Motor neuron (in vitro differentiated cells): ENCODE measurements around the gene ELOB. TPM values are rescaled to one million over a fixed set of nuclear protein-coding genes. Genes with fewer than 3 reads are reported as not detected.

Experiments
- ATAC-seq, 8 experiments: fragments of 200-7000 bp; cut with Tn5 transposase; replicated peaks in 6 of 8; 2 replicates each; pipeline ENCODE4 v1.8.0; 2021; ENCODE audit warnings: mild to moderate bottlenecking in 8 of 8, moderate library complexity in 8 of 8
- H3K27ac ChIP-seq, 2 donors: fragments of 250-450 bp; sonication (Bioruptor Pico); 2 replicates each; pipeline ENCODE4 v1.9.0; 2021; ENCODE audit warnings: antibody characterized with exemption in 2 of 2, mild to moderate bottlenecking in 2 of 2, moderate library complexity in 1 of 2
- H3K4me1 ChIP-seq, 2 donors: fragments of 250-450 bp; sonication (Bioruptor Pico); replicated peaks in 1 of 2; 2 replicates each; pipeline ENCODE4 v1.6.1; 2021; ENCODE audit warnings: antibody characterized with exemption in 2 of 2, mild to moderate bottlenecking in 2 of 2, moderate library complexity in 1 of 2
- H3K4me3 ChIP-seq, 5 donors: fragments of 250-450 bp; sonication (Bioruptor Pico); 2 replicates each; pipeline ENCODE4 v1.9.0; 2021; ENCODE audit warnings: antibody characterized with exemption in 5 of 5, mild to moderate bottlenecking in 5 of 5, moderate library complexity in 4 of 5
- WGBS, 10 experiments: fragments of 450-650 bp; shearing (Covaris generic); methylation state at CpG; one replicate each; pipeline ENCODE4 v1.0.0; 2022; 5-methylcytosine and 5-hydroxymethylcytosine counted together
- in situ Hi-C, 9 experiments: fragments of 400-800 bp; cut with MboI; loops; one replicate each; pipeline ENCODE4 v1.15.0; 2021; ENCODE audit warnings: low sequenced_read_pairs in 9 of 9, low pct_unique_long_range_greater_than_20kb in 2 of 9; ENCODE audit not compliant: unreplicated experiment in 9 of 9
- total RNA-seq, 8 experiments: library from RNA; unstranded; fragments of 300-600 nt; gene quantifications; 2 replicates each; pipeline versions ENCODE4 v1.2.3 to v1.2.4, GENCODE V29; 2022

The ELOB gene
- total RNA-seq, 8 experiments from 2014 or later = 244 to 395 (median 281) TPM

DNA sequence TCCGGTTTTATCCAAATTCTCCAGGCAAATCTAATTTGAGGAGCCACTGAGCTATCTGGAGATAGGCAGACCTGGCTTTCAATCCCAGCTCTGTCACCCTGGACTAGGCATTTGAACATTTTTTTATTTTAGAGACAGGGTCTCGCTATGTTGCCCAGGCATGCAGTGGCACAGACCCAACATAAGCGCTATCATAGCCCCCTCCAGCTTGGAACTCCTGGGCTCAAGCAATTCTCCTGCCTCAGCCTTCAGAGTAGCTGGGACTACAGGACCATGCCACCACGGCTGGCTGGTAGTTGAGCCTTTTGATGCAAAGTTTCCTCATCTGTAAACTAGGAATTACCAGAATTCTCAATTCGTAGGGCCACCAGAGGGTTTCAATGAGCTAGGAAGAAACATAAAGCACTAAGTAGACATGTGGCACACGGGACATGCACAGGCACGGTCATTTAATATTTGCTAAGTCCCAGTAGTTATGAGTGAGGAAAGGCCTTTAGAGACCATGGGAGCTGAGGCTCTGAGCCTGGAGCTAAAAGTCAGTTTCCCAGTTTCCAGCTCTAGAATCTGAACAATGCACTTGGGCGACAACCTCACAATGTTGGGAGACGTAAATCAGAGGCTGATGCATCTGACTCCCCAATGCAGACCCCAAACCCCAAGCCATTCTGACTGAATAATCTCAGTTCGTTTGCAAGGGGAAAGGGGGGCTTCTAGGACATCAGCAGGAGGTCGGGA, 1.1 kb downstream of the ELOB start:
- peak overlapping the region; percentile 72 to 97 (median 93) for H3K4me3 ChIP-seq
- in situ Hi-C loops = no loop called here
- no peak for ATAC-seq
- peak overlapping the region; percentile 100 for H3K27ac ChIP-seq
- 20 to 100% (median 43%) methylated on average over 1 to 9 of the region's 11 CpGs; no CpG with 5 or more reads in 1 of the 10 experiments for WGBS, 10 experiments
- peaks cover 10 to 14% of the 10 kb centered on the region in 2 donors for H3K4me1 ChIP-seq

DNA sequence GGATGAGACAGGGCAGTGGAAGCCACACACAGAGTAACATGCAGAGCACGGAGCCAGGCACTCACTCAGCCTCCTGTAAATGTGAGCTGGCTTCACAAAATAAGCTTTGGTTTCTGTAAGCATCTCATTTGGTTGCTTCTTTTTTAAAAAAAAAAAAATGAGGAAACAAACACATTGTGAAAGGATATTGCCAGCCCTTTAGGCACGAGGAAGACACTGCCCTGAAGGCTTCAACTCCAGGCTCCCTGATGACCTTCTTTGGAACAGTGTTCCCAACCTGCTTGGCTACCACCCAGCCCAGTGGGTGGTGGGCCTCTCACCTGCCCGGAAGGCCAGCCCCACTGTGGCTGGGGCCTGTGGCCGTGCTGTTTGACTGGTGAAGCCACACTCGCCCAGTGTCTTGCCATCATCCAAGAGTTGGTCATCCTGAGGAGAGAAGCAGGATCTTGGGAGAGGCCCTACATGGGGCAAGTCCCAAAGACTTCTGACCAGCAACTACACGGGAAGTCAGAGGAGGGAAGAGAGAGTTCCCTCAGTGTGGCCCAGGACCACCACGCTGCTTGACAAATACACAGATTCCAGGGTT, 1.9 kb downstream of the ELOB start:
- 40 to 95% (median 88%) methylated on average over 1 to 5 of the region's 7 CpGs; no CpG with 5 or more reads in 3 of the 10 experiments for WGBS, 10 experiments
- in situ Hi-C loops = no loop called here
- H3K27ac ChIP-seq = no peak overlapping the region

DNA sequence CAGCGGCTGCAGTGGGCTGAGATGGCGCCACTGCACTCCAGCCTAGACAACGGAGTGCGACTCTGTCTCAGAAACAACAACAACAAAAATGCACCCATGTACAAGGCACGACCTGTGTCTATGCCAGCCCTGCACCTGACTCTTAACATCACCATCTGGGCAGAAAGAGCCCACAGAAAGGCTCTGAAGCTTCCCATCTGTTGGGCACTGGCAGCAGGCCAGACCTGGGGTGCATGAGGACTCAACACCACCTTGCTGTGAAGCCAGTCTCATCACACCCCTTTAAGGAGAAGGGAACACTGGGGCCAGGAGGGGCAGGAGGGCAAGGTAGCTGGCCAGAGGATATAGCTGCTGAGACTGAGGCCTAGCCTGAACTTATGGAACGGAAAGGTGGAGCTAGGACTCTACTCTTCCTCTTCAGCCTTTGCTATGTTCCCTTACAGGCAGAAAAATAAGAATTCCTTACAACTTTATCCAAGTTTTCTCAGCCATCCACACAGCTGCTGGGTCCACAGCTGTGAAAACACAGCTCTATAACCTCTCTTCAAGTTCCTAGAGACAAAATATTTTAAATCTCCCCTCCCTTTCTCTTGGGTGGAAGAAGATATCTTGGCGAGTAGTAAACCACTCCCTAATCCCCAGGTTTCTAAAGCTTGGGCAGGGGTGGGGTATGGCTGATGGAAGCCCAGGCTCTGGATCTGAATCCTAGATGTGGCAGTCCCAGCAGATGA, 2.8 kb downstream of the ELOB start:
- no peak for ATAC-seq
- H3K4me1 ChIP-seq = peaks cover 10 to 14% of the 10 kb centered on the region in 2 donors
- no peak overlapping the region for H3K4me3 ChIP-seq
- H3K27ac ChIP-seq = no peak overlapping the region
- 67 to 90% (median 84%) methylated on average over 1 to 3 of the region's 7 CpGs; no CpG with 5 or more reads in 6 of the 10 experiments for WGBS, 10 experiments
- in situ Hi-C loops = no loop called here

More for the DNA sequence above, 1.9 kb downstream of the ELOB start:
- Histone ChIP-seq H3K4me1 (peaks cover 10 to 14% of the 10 kb centered on the region in 2 donors), H3K4me3 (peak overlapping the region in 2 of 5 donors; percentile 93 to 94)
- no peak for ATAC-seq

DNA sequence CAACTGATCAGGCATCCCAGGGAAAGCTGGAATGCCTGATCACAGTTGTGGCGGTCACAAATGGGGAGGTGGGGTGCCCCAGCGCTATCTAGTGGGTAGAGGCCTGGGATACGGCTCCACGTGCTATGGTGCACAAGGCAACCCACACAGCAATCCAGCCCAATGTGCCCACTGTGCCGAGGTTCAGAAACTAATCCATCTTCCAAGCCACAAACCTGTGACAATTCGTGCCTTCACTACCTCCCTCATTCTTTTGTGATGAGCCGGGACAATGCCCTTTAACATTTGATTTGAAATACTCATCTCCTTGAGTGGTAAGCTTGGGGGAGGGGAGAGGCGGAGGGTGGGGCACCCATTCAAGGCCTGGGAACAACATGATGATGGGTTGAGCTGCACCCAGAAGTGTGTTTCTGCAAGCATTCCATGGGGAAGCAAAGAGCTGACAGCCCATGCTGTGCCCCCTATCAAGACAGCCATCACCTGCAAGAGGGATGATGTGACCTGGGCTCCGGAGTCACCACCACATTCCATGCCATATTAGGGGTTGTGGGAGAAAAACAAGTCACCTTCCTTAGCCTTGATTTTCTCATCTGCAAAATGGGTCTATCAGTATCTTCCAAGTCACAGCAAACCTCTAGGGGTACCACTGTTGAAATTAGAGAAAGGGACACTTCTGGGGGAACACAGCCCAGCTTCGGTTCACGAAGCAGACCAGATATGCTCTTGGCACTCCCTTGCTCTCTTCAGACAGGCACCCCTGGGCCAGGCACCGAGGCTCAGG, 3.7 kb downstream of the ELOB start:
- WGBS, 10 experiments = 22 to 100% (median 80%) methylated on average over 1 to 9 of the region's 12 CpGs; no CpG with 5 or more reads in 2 of the 10 experiments
- ATAC-seq = no peak
- no peak overlapping the region for H3K27ac ChIP-seq
- peaks cover 6 to 10% of the 10 kb centered on the region in 2 donors for H3K4me1 ChIP-seq
- H3K4me3 ChIP-seq = no peak overlapping the region
- in situ Hi-C loops = no loop called here

DNA sequence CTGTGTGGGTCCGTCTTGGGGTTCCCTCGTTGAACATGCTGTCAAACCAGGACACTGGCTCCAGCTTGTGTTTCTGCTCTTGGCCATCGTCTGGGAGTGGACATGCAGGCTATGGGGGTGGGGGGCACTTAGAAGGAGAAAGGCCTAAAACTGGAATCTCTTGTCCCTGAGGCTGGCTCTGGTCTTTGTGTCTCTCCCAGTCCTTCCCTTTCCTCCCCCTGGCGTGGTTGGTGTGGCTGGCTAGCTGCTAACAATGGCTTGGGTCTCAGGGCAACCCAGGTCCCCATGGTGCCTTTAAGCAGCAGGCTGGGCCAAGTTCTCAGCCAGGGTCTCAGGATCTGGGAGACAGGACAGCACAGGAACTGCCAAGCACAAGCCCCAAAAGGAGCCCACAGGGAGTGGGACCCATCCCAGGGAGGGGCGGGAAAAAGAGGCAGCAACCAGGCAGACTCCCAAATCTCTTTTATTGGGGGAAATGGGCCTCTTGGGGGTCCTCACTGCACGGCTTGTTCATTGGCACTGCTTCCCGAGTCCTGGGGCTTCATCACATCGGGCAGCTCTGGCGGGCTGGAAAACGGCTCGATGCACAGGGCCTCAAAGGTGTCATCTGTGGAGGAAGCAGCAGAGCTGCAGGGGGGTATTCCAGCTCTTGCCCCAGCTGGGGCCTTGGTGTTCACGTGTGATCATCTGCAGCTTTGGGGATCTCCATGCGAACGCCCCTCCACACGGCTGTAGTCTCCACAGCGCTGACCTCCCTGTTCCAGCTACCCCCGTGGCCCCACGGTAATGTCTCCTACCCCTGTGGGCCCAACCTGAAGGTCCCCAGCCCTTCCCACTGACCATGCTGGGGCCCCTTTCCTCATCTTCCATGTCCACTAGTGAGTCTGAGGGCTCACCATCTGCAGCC, 5.3 kb downstream of the ELOB start:
- Histone ChIP-seq H3K27ac (no peak overlapping the region), H3K4me3 (no peak overlapping the region), H3K4me1 (peaks cover 4 to 9% of the 10 kb centered on the region in 2 donors)
- ATAC-seq = no peak
- in situ Hi-C loops = no loop called here
- WGBS, 10 experiments = 46 to 80% (median 68%) methylated on average over 1 to 4 of the region's 18 CpGs; no CpG with 5 or more reads in 2 of the 10 experiments

DNA sequence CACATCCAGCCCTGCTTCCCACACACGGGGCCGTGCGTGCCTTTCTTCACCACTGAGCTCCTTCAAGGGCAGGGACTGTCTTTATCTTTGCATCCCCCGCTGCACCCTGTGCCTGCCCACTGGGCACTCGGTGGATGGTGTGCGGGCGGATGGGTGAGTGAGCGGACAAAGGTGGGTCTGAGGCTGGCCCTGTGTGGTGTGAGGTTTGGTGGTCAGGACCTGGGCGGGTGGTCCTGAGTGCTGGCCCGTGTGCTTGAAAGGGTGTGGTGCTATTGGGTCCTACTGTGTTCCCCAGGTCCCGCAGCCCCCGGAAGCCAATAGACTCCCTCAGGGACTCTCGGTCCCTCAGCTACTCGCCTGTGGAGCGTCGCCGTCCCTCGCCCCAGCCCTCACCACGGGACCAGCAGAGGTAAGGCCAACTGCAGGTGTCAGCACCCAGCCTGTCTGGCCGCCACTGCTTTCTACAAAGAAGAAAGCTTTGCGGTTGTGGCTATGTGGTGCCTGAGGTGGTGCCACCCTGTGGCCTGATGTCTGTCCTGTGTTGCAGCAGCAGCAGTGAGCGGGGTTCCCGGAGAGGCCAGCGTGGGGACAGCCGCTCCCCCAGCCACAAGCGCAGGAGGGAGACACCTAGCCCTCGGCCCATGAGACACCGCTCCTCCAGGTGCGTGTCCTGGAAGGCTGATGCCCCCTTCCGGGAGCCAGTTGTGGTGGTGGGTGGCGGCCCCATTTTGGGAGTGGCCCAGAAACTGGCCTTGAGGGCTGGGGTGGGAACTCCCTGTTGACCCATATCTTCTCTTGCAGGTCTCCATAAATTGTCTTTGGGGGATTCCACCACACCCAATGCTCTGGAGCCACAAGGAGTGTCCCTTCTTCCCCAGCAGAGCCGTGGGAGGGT, 6.8 kb downstream of the ELOB start:
- Histone ChIP-seq H3K4me3 (no peak overlapping the region), H3K4me1 (peaks cover 0 to under 1% of the 10 kb centered on the region in 2 donors), H3K27ac (no peak overlapping the region)
- in situ Hi-C loops = no loop called here
- peak; percentile 2 to 15 (median 10) for ATAC-seq
- WGBS, 10 experiments = 87 to 100% (median 96%) methylated on average over 1 to 6 of the region's 32 CpGs; no CpG with 5 or more reads in 7 of the 10 experiments

DNA sequence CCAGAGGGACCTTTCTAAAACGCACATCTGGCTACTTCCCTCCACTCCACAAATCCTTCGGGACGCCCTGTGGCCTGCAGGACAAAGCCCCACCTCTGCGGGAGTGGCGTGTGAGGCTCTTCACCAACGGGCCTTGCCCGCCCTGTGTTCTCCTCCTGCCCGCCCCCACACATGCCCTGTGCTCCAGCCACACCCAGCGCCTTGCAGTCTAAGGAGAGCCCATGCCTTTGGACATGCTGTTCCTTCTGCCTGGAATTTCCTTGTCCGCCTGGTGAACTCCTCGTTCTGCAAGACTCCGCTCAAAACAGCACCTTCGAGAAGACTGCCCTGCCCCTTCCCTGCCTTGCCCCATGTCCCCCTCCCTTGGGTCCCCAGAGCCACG, 7.4 kb downstream of the ELOB start:
- peak; percentile 2 to 87 (median 14) for ATAC-seq
- Histone ChIP-seq H3K4me1 (no peaks in the 10 kb centered on the region), H3K4me3 (no peak overlapping the region), H3K27ac (no peak overlapping the region)
- WGBS, 10 experiments = 85% methylated on average over 5 to 8 of the region's 14 CpGs; no CpG with 5 or more reads in 8 of the 10 experiments
- in situ Hi-C loops = no loop called here

DNA sequence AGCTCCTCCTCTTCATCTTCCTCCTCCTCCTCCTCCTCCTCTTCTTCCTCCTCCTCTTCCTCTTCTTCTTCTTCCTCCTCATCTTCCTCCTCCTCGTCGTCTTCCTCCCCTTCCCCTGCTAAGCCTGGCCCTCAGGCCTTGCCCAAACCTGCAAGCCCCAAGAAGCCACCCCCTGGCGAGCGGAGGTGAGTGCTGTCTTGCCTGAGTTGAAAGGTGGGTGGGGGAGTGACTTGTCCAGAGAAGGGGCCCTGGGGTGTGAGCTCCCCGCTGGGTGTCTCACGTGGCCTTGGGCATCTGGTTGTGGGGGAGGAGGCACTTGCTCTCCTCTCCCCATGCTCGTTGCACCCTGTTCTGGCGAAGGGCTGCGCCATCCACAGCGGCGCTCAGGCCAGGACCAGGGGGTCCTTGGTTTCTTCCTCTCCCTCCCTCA, 8.0 kb downstream of the ELOB start:
- no peak overlapping the region for H3K4me3 ChIP-seq
- no peak overlapping the region for H3K27ac ChIP-seq
- 96 to 100% methylated on average over 1 to 4 of the region's 11 CpGs; no CpG with 5 or more reads in 8 of the 10 experiments for whole genome bisulfite sequencing, 10 experiments
- in situ Hi-C loops = no loop called here
- peak in 1 of 8 experiments; percentile 1 for ATAC-seq
- no peaks in the 10 kb centered on the region for H3K4me1 ChIP-seq

DNA sequence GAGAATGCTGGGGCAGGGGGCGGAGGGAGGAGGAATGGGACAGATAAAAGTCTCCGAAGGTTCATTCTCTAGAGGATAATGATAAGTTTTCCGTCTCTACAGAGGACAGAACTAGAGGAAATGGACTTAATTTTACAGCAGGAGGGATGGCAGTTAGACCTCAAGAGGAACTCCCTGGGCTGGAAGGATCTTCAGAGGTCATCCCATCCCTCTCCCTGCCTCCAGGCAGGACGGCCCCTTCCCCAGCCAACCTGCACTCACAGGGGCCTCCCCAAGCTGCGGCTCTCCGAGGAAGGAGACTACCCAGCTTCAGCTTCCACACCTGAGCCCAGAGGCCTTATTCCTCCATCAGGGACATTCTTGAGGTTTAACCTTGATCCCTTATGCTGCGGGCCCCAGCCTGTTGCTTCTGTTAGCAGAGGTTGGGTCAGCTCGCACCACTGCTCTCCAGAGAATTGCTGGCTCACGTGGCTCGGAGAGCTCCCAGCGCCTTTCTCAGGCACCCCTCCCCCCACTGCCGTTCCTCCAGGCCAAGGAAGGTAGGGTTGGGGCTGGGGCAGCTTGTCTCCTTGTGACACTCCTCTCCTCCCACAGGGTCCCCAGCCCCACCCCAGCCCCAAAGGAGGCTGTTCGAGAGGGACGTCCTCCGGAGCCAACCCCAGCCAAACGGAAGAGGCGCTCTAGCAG, 8.5 kb downstream of the ELOB start:
- H3K27ac ChIP-seq = no peak overlapping the region
- WGBS, 10 experiments = 76 to 100% (median 92%) methylated on average over 1 to 6 of the region's 17 CpGs; no CpG with 5 or more reads in 7 of the 10 experiments
- in situ Hi-C loops = no loop called here
- H3K4me1 ChIP-seq = no peaks in the 10 kb centered on the region
- ATAC-seq = no peak
- H3K4me3 ChIP-seq = no peak overlapping the region

DNA sequence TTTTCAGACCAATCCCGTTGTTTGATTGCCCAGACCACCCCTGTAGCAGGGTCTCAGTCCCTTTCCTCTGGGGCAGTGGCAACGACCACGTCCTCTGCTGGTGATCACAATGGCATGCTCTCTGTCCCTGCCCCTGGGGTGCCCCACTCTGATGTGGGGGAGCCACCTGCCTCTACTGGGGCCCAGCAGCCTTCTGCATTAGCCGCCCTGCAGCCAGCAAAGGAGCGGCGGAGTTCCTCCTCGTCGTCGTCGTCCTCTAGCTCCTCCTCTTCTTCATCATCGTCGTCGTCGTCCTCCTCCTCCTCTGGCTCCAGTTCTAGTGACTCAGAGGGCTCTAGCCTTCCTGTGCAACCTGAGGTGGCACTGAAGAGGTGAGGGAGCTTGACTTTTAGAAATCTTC, 9.2 kb downstream of the ELOB start:
- in situ Hi-C loops = no loop called here
- no peak overlapping the region for H3K27ac ChIP-seq
- 60 to 100% (median 100%) methylated on average over 1 to 3 of the region's 14 CpGs; no CpG with 5 or more reads in 7 of the 10 experiments for WGBS, 10 experiments
- H3K4me3 ChIP-seq = no peak overlapping the region
- H3K4me1 ChIP-seq = no peaks in the 10 kb centered on the region
- ATAC-seq = no peak
